HG03571 (cell line): ENCODE data around the gene SMIM7.
"Not testable (repeated sequence)": the region's sequence is repeated elsewhere in the genome, so short reads cannot be mapped to it uniquely, and the experiment has no call there.

Experiments
- ATAC-seq: cut with Tn5 transposase; IDR thresholded peaks from one replicate; pipeline ENCODE4 v1.9.1; 2021; ENCODE audit not compliant: unreplicated experiment

SMIM7 gene

DNA sequence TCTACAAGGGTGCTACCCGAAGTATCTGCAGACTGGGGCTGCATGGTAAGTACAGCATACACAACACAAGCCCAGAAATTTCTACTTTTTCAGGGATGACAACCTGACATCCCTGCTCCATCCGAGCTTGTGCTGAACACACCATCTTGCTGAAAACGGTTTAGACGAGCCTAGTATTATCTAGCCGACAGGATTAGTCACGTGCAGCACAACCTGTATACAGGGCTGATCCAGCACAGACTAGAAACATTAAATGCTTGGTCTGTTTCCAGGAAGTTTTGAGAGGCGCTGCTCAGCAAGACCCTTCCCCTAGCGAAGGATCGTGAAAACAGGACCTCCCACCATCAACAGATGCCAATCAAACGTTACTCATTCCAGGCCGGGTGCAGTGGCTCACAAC, 4.2 kb downstream of the SMIM7 start:
- no peak for ATAC-seq

DNA sequence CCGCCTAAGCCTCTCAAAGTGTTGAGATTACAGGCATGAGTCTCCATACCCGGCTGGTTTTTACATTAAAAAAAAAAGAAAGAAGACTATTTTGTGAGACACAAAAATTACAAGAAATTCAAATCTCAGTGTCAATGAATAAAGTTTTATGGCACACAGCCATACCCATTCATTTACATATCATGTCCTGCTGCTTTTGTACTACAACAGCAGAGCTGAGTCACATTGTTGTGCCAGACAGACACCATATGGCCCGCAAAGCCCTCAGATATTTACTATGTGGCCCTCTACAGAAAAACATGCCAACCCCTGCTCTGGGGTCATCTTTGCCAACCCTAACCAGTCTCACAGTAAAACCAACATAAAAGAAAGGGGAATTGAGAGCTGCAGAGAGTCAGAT, 5.3 kb downstream of the SMIM7 start:
- ATAC-seq: no peak

DNA sequence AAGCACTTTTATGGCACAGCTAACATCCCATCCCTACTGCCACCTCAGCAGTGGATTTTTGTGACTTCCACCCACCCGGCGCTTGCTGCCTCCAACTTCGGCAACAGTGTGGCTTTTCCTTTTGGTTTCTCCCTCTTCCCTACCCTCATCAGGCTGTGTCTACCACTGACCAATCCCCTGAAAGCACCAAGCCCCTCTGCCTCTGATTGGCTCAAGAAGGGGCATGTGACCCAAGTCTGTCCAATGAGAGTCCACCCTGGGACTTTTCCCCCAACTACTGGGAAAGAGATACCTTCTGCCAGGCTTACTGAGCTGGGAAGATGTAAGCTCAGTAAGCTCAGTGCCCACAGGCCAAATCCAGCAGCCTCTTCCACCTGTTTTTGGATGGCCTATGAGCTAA, 5.8 kb downstream of the SMIM7 start:
- ATAC-seq: no peak

DNA sequence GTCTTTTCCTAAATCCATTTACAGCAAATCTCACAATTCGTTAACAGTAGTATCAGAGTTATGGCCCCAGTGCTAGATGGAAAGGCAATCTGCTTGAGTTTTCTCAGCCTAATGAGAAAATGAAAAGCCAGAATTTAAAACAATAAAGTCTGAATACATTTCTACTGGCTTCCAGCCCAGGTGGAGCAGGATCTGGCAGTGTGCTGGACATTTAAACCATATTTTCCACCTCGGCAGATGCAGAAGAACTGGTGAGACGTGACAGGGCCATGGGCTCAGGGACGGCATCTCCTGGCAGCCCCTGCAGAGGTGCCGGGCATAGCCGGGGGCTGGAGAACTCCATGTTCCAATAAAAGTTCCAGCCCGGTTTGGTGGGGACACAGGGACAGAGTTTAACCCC, 7.1 kb downstream of the SMIM7 start:
- no peak for ATAC-seq

DNA sequence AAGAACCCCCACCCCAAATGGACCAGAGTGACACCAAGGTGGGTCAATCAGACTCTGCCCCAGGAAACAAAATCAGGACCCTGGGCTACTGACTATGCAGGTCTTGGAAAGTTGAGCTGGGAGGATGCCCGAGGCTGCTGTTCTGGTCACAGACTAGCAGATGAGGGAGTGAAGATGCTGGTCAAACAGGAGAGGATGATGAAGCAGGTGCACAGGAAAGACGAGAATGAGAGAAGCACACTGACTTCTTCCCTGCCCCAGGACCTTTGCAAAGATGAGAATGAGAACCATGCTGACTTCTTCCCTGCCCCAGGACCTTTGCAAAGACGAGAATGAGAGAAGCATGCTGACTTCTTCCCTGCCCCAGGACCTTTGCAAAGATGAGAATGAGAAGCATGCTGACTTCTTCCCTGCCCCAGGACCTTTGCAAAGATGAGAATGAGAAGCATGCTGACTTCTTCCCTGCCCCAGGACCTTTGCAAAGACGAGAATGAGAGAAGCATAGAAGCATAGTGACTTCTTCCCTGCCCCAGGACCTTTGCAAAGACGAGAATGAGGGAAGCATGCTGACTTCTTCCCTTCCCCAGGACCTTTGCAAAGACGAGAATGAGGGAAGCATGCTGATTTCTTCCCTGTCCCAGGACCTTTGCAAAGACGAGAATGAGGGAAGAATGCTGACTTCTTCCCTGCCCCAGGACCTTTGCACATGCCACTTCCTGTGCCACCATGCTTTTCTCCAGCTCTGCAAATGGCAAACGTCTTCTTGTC, 8.3 kb downstream of the SMIM7 start:
- ATAC-seq: not testable (repeated sequence)

DNA sequence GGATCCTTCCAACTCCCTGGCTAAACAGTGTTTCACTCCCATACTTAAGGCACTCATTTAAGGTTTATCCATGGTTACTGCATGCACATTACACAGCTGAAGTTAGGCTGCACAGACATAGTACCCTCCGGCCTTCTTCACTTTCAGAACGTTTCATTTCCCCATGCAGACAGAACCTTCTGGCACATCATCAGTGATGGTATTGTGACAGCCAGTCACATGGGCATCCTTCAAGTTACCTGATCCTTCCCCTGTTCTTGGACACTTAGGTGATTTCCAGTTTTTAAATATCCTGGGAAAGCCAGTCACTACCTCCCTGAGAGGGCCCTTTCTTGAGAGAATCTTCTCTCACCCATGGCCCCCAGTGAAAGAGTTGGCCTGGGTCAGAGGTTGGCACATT, 9.1 kb downstream of the SMIM7 start:
- ATAC-seq: no peak

DNA sequence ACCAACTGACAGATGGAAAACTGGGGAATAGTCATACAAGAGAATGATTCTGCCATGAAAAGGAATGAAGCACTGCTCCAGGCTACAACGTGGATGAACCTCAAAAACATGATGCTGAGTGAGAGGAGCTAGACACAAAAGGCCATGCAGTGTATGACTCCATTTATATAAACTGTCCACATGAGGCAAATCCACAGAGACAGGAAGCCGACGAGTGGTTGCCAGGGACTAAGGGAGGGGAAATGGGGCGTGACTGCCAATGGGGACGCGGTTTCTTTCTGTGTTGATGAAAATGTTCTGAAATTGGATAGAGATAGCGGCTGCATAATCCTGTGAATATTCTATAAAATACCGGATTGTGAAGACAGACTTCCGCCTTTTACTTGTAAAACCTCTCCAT, 10.2 kb downstream of the SMIM7 start:
- no peak for ATAC-seq

DNA sequence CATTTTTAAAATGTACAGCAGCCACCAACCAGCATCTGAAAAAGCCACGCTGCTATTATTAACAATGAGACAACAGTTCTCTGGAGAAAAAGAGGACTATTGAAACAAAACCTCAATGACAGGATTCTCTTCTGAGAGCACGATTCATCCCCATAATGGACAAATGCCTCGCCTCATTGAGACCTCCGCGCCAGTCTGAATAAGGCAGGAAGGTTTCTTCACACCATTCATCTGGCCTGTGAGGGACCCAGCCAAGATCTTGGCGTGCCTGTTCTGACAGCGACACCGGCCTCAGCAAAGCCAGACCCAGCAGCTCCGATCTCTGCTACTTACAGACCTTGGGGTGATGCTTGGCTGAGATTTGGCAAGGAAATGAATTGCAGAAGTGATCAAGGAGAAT, 14.8 kb downstream of the SMIM7 start:
- ATAC-seq: no peak

DNA sequence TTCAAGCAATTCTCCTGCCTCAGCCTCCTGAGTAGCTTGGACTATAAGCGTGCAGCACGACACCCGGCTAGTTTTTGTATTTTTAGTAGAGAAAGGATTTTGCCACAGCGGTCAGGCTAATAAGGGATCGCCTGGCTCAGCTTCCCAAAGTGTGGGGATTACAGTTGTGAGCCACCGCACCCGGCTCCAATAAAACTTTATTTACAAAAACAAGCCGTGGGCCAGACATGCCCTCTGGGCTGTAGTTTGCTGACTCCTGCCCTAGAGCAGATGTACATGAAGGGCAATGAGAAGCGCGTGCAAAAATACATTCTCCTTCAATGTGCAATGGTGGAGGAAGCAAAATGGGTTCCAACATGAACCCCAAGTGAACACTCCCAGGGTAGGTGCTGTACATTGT, 18.2 kb downstream of the SMIM7 start:
- no peak for ATAC-seq

DNA sequence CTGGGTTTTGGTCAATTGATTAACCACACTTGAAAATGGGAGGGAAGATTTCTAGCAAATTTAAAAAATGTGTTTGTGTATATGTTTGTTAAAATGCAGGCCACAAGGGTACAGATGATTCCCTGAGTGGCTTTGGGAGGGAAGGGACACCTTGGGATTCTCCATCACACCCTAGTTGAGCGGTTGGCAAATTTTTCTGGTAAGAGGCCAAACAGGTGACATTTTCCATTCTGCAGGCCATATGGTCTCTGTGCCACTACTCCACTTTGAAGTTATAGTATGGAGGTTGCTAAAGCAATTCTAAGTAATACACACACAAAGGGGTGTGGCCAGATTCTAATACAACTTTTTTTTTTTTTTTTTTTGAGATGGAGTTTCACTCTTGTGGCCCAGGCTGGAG, 19.0 kb downstream of the SMIM7 start:
- ATAC-seq: no peak

DNA sequence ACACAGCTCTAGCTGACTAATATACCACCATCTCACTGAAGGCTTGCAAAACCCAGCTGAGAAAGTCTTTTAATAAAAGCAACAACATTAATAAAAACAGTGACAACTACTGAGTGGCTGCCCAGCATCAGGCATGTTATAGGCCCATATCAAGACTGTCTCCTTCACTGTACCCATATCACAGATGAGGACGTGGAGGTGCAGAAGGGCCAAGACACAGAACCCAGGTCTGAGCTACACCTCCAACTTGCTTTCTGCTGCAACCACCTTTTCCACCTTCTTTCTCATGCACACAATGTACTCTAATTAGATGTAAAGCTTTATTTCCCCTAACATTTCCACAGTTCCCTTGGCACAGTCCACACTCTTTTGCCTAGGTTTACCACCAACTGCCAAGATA, 21.3 kb downstream of the SMIM7 start:
- no peak for ATAC-seq

DNA sequence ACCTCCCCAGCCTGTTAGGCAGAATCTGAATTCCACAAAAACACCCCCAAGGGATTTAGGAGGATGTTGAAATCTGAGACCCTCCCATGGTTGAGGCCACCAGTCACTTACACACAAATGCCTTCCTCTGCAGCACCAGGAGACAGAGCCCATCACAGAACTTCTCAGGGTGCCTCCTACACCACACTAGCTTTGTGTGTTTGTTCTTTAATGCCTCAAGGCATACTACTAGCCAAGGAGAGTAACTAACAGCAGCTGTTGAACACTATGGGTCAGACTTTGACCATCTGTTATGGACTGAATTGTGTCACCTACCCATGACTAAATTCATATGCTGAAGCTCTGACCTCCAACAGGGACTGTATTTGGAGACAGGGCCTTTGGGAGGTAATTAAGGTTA, 22.4 kb downstream of the SMIM7 start:
- no peak for ATAC-seq

DNA sequence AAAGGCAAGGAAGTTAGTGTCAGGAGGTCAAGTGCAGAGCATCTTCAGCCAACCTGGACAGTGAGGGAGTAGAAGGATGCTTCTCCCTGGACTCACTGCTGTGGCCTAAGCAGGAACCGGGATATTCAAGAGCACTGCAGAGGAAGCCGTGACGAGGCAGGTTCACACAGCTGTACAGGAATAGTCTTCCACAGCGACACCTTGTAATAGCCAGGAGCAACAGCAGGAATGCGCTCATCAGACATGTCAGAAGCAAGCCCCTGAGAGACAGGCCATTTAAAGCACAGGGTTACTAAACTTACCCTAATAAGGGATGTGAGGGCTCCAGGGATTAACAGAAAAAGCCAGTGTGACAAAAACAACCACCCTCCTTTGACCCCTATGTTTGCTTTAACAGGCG, 28.5 kb downstream of the SMIM7 start:
- ATAC-seq: no peak

DNA sequence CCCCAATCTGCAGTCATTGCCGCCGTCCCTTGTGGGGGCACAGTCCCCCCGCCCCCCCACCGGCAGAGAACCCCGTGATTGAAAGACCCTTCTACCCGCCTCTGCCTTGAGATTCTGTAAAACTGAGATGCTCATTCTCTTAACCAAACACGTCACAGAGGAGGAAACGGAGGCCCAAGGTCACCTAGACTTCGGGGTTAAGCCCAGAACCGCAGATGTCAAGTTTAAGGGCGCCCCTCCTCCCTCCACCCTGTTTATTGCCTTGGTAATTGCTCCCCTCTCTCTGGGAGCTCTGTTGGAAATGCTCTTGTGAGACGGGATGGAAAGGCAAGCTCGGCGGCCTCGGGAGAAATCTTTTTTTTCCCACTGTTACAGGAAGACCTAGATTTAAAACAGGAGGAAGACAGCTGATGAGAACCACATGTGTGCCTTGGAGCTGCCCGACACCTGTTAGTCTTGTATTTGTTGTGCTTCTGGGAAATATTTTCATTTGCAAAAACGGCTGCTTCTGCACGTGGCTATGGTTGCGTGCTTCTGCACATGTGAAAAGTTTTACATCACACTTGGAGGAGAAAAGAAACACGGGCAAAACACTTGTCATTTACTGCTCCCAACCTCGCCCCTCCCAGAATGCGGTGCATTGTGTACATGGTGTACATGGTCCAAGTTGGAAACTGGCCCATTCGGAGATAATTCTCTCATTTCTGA, 30.8 kb downstream of the SMIM7 start:
- ATAC-seq: no peak

DNA sequence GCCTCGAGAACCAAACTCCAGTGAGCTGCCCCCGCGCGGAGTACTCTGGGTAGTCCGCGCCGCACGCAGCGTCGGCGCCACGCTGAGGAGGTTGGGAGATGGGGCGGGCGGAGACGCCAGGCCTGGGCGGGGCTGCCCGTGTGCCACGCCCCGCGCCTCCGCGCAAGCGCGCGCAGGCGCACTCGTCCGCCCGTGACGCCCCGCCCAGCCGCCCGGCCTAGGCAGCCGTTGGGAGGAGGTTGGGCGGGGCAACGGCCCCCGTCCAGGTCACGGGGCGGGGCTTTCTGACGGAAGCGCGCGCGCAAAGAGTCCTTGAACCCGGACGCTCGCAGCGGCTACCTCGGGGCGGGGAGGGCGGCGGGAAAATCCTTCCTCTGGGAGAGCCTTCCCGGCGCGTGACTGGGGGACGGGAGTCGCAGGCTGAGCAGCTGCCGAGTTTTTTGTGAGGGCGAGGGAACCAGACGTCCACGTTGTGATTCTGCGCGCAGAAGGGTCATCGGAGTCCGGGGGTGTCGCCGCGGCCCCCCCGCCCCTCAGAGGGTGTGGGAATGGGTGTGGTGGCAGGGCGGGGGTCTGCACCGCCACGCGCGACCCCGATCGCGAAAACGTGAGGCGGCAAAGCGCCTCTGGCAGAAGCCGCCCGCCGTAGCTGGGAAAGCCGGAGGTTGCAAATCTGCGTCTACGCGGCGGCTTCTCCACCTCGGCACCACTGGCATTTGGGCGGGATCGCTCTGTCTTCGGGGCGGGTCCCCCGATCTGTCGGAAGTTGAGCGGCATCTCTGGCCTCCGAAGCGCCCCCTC, 31.6 kb downstream of the SMIM7 start, which contains the start of gene MED26:
Gene MED26 (minus strand): TSS at position 22 of the 801 bp plus-strand sequence. CDS start 261 bp downstream, outside the sequence.
- peak; percentile 71 for ATAC-seq

DNA sequence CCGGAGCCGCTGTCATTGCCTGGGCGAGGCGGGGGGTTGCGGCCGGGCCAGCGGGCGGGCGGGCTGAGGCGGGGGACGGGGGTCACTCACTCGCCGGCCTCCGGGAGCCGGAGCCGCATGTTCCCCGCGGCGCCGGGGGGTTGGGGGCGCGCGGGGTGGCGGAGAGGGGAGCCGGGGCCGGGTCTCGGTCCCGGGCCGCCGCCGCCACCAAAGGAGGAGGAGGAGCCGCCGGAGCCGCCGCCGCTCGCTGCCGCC, 32.1 kb downstream of the SMIM7 start:
- no peak for ATAC-seq

DNA sequence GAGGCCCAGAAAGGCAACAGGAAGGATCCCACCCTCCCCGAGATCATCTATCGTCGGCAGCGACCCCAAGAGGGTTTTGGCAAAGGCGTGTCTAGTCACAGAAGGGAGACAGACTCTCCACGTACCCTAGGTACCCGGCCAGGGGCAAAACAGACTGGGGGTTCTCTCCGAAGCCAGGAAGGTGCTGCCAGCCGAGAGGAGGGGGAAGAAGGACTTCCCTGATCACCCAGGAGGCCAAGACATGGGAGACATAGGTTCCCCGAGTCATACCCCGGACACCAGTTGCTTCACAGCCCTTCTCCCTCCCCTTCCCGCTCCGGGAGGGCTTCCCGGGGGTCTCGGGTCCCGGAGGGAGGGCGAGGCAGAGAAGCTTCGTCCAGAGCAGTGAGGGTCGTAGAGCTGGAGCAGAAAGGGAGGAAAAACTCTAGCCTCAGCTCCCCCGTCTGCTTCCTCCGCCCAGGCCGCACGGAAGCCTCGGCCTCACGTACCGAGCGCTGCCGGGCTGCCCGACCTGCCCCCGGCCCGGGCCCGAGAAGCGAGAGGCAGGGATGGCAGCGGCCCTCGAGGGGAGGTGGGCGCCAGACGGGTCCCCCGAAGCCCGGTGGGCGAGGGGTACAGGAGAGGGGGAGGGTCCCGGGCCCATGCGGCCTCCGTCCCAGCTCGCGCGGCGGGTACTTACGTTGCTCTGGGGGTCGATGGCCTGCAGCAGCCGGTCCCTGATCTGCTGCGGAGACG, 32.6 kb downstream of the SMIM7 start:
- ATAC-seq: no peak

DNA sequence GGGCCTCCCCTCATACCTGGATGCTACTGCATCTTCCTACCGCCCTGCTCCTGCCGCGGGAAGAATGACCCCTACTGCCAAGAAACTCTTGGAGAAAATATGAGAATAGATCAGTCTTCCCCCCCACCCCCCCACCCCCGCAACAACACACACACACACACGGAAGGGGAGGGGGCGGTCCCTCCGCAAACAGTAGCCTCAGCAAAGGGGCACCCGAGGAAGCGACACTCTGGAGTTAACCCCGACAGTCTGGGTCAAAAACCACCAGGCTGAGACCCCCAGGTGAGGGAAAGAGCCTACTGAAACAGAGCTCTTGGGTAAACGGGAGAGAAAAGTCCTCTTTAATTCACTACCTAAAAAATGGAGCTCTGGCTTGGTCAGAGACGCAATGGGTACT, 33.1 kb downstream of the SMIM7 start:
- no peak for ATAC-seq

DNA sequence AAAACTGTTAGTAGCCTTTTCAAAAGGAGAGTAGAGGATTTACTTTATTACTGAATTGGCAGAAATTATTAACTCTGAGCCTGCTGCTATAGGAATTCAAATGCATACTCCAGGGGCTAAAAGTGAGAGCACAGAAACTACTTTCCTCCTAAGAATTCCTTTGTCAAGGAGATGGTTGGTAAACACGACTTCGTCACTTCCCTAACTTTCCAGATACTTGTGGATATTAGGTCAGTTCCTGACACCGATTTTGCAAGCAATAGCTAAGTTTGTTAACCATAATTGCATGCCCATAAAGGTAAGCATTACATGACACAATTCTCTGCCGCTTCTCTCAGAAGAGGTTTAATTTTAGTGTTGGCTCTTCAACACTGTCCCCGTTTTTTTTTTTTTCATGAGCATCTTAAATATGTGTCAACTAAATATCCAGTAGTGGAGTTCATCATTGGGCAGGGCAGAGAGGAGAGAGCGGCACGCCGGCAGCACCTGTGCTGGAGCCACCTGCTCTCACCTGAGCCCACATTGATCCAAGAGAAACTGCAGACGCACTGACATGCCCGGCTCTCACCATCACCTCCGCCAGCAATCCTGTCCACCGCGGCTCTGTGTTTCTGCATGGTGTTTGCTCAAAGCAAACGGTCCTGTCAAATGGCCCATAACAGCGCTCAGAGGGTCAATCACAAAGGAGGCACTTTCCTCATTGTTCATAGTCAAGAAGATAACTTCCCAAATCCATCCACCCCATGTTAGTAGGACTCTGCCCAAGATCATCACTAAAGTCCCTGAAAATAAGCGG, 34.6 kb downstream of the SMIM7 start:
- ATAC-seq: no peak

DNA sequence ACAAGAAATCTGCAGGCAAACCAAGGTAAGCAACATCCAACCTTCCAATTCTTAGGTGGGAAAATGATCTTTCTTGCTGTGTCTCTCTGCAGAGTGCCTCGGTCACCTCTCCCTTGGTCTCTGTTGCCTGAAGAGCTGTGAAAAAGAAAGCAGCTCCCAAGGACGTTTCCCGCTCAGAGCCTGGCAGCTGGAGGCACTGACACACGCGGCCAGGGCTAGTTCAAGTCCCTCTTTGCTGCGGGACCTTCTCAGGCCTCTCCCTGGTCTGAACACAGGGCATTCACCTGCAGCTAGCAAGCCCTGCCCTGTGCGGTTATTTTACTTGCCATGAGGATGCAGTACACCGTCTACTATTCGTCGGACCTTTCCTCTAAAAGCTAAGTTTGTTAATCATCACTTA, 35.7 kb downstream of the SMIM7 start:
- no peak for ATAC-seq

DNA sequence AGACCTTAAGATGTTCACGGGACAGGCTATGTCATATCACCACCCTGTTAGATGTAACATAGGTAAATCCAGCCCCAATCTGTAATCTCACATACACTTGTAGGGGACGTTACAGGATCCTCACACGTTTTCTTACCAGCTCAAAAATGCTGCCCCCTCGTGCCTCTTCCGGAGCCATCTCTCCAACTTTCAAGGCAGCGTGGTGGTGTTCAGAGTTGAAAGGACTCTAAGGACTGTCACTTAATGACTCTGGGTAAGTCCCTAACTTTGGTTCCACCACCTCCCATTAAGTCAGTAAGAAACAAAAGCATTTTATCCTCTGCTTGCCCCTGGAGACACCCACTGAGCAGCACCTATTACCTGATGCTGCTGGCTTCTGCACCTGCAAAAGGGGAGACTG, 36.4 kb downstream of the SMIM7 start:
- ATAC-seq: no peak
